NCI-H524 treated with DMSO at 0.1 percent for 48 hours (cell line): ENCODE measurements around the gene COG2.
"Not testable (repeated sequence)": the region's sequence is repeated elsewhere in the genome, so short reads cannot be mapped to it uniquely, and the experiment has no call there.

ENCODE experiments used
- DNase-seq: peaks from one replicate; lab custom pipeline; 2025; lab: John Stamatoyannopoulos, UW

Gene COG2, protein sequence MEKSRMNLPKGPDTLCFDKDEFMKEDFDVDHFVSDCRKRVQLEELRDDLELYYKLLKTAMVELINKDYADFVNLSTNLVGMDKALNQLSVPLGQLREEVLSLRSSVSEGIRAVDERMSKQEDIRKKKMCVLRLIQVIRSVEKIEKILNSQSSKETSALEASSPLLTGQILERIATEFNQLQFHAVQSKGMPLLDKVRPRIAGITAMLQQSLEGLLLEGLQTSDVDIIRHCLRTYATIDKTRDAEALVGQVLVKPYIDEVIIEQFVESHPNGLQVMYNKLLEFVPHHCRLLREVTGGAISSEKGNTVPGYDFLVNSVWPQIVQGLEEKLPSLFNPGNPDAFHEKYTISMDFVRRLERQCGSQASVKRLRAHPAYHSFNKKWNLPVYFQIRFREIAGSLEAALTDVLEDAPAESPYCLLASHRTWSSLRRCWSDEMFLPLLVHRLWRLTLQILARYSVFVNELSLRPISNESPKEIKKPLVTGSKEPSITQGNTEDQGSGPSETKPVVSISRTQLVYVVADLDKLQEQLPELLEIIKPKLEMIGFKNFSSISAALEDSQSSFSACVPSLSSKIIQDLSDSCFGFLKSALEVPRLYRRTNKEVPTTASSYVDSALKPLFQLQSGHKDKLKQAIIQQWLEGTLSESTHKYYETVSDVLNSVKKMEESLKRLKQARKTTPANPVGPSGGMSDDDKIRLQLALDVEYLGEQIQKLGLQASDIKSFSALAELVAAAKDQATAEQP

DNA sequence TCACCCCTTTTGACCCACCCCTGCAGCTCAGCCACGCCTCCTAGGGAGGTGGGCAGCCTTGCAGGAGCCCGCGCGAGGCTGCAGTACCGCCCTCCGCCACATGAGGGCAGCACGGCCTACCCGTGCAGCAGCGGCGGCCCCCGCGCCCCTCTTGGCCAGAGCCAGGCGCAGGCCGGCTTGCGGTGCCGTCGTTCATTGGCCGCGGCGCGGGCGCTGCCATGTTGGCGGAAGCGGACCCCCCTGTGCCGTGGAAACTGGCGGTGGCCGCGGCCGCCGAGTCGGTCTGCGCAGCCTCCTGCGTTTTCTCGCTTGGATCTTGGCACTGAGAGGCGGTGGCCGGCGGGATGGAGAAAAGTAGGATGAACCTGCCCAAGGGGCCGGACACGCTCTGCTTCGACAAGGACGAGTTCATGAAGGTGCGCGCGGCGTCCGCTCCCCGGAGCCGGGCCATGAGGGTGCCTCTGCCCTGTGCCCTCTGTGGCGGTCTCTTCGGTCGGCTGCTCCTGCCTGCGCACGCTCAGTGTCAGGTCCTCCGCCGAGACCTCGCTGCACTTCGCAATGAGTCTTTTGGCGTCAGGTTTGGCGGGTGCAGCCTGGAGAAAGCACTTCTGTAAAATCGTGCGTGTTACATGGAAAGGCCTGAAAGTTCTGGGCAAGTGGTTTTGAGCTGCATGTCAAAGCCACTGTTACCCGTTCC is at the start of gene COG2:
TSS of gene COG2 (plus strand) at position 219 of the 697 bp plus-strand sequence. CDS start at position 345, 126 bp downstream.
- DNase-seq = no peak

DNA sequence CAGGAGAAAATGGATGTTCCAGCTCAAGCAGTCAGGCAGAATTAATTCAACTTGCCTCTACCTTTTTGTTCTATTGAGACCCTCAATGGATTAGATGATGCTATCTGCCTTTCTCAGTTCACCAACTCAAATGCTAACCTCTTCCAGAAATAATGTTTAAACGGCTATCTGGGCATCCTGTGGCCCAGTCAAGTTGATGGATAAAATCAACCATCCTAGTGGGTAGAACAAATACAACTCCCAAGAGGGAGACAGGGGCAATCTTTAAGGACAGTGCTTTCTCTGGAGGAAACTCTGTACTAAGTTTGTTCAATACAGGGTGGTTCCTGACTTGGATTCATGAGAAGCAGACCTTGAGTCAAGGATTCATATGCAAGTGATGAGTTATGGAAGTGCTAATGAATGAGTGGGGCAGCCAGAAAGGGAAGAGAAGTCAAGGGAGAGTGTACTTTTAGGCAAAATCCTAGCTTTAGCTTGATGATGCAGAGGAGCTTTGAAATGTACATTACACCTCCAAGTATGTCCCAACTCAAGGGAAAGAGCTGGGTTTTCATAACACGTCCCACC is 49.4 kb upstream of the COG2 start:
- no peak for DNase-seq

DNA sequence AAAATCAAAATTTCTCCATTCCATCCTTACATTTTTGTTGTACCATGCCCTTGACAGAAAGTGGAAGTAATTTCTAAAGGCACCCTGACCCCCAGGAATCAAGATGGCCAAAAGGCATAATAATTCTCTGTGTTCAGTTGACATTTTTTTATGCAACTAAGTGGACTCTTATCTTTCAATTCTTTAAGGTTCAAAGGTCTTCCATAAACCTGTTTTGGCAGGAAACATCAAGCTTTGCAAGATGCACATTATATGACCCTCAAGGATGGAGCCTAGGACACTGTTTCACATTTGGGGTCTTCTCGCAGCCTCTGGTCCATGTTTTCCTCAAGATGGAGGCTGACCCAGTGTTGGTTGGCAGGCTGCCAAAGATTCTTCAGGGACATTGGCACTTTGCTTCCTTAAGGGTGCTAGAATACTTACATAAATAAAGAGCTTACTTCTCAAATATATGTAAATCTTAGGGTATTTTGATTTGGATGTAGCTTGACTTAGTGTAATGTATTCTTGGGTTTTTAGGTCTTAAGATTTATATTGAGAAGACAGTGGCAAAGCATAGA is 48.0 kb upstream of the COG2 start:
- no peak for DNase-seq

DNA sequence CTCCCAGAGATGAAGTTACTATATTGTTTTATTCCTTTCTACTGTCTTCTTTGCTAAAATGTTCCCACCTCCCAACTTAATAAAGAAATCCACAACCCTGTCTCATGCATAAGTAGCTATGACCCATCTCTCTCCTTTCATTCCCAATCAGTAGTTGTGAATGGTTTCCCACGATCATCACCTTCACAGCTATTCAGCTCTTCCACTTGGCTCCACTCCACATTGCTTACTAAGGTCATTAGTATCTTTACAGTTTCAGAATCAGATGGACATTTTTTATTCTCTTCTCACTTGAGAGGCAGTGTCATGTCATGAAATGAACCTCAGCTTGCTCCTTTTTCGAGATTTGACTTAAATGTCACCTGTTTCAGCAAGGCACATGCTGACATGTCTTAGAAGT is 47.1 kb upstream of the COG2 start:
- no peak for DNase-seq

DNA sequence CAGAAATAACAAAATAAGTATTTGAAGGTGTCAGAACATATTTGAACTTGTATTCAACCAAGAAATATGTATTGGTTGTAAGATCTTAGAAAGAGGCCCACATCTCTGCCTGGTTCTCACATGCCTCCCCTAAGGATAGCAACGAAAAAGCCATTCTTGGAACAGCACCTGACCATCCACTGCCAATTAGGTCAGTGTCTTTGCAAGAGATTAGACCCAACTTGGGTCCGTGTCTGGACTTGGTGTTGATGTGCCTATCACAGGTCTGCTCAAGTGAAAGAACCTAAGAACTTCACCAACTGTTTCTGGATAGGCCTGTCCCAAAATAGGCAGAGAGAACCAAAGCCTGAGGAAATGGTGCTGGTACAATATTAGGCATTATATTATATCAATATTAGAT is 46.0 kb upstream of the COG2 start:
- DNase-seq = no peak

DNA sequence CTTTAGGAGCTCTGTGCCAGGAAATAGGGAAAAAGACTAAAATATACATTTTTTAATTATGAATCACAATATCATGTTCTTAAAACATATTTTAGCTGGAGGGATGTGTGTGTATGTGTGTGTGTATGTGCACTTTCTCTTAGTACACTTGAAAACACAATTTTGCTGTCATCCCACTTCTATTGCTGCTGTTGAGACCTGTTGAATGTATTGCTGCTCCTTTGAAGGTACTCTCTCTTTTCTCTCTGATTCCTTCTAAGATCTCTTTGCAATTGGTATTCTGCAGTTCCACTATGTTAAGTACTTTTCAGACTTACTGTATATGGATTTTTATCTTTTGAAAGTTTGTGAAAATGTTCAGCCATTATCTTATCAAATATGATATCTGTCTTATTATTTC is 43.5 kb upstream of the COG2 start:
- DNase-seq = no peak

DNA sequence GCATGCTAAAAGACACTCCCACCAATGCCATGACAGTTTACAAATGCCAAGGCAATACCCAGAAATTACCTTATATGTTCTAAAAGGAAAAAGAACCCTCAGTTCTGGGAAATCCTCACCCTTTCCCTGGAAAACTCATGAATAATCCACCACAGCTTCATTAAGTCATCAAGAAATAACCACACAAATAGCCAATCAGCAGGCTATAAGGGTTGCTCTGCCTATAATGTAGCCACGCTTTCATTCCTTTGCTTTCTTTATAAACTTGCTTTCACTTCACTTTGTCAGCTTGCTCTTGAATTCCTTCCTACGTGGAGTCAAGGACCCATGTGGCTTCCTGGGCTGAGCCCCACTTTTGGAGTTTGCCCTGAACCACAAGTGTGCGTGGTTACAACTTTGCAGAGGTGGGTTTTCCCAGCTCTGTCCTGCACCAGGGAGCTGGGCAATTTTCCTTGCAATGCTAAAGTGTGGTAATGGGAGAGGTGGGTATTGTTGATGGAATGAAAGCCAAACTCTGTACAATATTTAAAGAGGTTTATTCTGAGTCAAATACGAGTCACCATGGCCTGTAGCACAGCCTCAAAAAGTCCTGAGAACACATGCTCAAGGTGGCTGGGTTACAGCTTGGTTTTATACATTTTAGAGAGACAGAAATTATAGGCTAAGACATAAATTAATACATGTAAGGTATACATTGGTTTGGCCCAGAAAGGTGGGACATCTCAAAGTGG is 42.2 kb upstream of the COG2 start:
- DNase-seq = no peak

DNA sequence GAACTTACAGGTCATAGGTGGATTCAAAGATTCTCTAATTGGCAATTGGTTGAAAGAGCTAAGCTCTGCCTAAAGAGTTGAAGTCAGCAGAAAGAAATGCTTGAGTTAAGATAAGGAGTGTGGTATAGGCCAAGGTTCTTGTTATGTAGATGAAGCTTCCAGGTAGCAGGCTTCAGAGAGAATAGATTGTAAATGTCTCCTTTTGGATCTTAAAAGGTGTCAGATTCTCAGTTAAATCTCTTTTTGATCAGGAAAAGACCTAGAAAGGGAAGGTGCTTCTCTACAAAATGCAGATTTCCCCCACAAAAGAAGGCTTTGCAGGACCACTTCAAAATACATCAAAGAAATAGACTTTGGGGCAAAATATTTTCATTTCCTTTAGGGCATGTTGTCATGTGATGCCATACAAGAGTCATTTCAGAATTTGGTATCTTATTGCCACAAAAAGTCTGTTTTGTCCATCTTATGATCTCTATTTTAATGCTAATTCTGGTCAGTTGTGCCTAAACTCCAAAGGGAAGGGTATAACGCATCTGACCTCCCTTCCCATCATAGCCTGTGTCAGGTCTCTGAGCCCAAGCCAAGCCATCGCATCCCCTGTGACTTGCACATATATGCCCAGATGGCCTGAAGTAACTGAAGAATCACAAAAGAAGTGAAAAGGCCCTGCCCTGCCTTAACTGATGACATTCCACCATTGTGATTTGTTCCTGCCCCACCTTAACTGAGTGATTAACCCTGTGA is 41.5 kb upstream of the COG2 start:
- DNase-seq = not testable (repeated sequence)

DNA sequence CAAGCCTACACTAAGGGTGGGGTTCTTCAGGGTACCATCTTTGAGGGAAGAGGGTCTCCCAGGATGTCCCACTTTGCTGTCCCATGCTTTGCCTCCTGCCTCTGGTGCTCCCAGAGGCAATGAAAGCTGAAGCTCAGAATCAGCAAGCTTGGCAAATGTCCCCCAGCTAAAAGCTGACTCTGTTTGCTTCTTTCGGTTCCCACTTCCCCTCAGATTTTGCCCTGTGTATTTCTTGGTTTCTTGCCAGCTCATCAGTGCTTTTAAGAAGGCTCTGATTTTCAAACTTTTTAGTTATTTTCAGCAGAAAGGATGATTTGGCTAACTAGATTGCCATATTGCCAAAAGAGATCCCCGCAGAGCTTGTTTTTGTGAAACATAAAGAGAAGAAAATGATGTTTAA is 33.1 kb upstream of the COG2 start:
- DNase-seq = no peak

DNA sequence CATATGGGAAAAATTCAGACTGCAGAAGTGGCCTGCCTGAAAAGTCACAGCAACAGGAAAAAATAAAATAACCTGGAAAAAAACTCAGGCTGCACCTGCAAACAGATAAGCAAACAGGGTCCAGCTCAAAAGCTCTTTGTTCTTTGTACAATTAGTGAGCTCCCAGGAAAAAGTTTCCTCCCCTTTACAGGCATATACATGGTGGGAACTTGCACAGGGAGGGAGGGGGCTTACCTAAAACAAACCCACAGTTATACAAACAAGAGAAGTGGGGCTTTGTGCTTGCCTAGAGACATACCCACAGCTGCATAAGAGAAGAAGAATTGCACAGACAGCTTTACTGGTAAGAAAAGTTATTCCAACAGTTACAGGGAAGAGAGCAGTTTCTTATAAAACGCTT is 31.7 kb upstream of the COG2 start:
- DNase-seq = no peak

DNA sequence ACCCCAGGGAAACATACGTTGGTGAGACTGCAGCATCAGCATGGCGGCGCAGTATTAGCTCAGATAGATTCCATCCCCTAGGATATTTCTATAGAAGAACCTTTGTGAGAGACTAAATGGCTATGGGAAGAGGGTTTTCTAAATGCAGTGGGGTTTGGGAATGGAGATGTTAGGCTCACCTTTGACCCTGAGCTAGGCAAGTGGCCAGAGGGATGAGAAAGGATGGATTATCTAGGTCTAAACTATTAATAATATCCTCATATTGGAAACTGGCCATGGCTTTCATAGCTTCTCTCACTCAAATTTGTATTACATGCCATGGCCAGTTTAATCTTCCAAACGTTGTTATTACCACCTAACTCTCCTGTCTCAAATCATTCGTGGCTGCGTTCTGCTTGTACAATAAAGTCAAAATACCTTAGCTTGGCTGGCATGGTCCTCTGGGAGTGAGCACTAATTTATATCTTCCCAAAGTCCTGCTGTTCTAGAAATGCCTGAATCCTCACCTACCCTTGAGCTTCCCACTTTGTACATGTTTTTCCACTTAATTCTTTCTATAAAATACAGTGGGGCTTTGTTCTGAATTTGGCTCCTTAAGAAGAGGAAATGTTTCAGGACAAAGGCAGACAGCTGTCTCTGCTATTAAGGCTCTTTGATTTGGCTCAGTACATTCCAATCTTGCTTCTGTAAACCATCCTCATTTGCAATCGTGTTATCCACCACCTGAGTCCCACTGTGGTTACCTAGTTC is 31.0 kb upstream of the COG2 start:
- DNase-seq = no peak

DNA sequence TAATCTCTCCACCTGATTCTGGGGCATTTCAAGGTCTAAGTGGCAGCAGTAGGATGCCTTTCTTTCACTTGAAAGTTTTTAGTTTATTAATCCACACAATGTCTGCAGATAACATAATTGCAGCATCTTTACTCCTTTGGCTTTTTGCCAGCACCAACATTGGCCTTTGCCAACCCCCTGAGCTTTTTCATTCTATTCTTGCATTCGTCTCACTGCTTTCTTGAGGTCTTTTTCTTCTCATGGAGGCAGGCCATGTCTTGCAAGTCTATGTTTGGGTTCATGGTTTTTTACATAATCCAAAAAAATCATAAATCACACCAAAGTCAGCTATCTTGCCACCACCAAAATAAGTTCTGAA is 30.4 kb upstream of the COG2 start:
- DNase-seq = no peak

DNA sequence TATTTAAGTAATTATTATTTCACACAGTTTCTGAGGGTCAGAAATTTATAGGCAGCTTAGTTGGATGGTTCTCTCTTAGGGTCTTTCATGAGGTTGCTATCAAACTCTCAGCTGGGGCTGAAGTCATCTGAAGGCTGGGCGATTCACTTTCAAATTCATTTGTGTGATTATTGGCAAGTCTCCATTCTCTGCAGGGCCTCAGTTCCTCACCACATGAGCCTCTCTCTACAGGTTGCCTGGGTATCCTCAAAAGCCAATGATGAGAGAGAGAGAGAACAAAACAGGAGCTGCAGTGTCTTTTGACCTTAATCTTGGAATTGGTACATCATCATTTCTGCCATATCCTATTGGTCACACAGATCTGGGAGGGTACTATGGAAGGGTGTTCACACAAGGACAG is 29.6 kb upstream of the COG2 start:
- DNase-seq = no peak

DNA sequence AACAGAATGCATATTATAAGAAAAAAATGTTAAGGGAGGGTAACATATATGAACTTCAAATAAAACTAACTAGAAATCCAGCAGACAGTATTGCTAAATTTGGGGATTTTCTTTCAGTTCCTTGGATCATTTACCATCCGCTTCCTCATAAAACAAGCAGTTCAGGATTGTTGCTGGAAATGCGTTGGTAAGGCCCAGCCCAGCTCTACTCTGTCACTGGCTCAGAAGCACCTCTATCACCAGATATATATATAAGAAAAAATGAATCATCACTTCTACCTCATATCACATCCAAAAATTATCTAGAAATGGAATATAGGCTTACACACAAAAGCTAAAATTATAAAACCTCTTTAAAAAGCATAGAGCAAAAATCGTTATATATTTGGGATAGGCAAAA is 28.2 kb upstream of the COG2 start:
- DNase-seq = no peak

DNA sequence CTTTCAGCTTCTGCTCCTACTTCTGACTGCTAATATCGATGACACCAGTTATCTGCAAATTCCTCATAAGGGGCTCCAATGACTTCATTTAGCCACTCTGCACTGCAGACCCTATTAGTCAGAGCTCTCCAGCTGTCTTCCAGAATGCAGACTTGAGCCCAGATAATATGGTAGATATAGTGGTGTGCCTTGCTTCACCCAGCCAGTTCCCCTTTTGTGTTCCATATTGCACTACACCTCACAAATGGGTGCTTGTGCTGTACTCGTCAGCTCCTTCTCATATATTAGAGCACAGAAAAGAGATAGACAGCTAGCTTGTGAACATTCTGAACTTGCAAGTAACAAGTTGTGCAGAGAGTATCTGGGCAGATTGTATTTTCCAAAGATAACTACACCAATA is 23.7 kb upstream of the COG2 start:
- no peak for DNase-seq

DNA sequence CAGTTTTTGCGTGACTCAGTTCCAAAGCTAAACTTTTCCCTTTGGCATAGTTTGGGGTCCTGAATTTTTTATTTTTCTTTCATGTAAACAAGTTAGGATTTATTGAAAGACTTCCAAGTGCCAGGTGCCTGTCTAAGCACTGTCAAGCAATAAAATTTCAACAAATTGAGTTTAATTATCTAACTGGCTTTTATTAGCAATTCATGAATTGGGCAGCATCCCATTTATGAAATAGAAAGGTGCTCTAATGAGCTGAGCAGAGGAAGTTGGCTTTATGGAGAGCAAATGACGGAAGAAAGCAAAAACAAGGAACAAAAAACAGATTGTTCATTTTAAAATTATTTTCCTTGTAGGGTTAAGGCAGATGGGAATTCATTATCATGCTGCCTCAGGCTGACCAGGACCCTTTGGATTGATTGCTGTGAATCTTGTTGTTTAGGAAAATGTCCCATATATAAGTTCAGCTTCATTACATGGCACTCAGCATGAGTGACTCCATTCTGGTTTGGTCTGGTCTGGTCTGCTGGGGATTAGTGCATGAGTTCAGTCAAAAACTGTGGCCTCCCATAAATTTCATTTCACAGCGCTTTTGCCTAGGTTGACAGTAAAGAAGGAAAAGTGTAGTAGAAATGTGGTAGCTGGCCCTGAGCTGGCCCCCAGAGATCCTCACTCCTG is 21.5 kb upstream of the COG2 start:
- DNase-seq = no peak

DNA sequence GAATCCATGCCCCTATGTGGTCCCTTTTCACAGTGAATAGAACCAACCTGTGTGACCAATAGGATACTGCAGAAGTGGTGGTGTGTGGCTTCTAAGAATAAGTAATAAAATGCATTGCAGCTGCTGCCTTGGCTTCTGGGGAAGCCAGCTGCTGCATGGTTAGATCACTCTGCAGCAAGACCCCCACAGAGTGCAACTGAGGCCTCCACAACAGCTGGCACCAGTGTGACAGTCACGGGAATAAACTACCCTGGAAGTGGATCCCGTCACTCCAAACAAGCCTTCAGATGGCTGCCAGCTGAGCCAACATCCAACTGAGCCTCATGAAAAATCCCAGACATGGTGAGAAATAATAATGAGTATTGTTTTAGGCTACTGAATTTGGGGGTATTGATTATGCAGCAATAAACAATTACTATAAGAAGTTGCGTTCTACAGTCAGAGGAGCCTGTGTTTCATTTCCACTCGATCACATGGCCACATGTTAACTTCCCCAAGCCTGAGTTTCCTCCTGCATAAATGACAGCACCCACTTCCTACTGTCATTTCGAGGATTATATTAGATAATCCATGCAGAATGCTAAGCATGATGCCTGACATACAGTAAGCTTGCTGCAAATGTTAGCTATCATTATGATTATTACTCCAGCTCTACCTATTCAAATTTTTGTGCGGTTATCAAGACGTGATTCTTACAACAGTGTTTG is 20.8 kb upstream of the COG2 start:
- no peak for DNase-seq

DNA sequence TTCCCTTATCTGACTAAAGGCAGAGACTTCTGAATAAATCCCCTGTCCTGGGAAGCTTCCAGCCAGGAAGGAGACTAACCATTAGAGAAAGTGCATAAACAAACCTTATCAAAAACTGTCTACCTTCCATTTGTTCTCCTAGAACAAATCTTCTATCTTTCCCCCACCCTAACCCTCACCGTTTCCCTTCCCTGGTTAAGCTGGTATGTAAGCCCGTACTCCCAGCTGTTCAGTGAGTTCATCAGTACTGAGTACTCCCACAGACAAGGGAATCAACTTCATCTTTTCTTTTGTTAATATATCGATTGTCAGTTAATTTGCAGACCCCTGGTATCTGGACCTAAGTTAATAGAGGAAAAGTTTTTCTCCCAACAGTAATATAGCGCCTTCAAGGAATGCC is 20.1 kb upstream of the COG2 start:
- DNase-seq = no peak

DNA sequence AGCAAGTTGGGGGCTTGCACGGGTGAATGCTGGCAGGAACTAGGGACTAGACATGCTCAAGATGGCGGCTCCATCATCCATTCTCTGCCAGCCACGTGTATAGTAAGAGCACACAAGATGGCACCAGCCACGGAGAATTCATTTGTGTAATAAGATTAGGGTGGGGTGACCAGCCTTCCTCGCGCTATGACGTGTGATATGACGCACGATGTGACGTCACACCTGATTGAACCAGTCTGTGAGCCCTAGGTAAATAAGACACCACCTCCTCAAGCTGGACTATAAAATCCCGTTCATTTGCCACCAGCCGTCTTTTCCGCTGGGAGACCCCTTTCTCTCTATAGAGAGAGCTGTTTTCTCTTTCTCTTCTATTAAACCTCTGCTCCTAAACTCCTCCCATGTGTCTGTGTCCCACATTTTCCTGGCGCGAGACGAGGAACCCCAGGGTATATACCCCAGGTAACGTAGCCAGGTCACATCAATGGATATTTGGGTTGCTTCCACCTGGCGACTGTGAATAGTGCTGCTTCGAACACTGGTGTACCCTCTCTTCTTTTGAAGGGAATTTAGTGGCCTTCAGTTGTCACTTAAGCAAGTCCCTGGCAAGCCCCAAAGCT is 18.1 kb upstream of the COG2 start:
- no peak for DNase-seq
